GM18502 (cell line): ENCODE results near the gene POLR2F.

Source experiments
- ATAC-seq: cut with Tn5 transposase; IDR thresholded peaks from one replicate; pipeline ENCODE4 v1.9.1; 2021; ENCODE audit warnings: mild to moderate bottlenecking; ENCODE audit not compliant: unreplicated experiment, poor library complexity

The POLR2F gene

DNA sequence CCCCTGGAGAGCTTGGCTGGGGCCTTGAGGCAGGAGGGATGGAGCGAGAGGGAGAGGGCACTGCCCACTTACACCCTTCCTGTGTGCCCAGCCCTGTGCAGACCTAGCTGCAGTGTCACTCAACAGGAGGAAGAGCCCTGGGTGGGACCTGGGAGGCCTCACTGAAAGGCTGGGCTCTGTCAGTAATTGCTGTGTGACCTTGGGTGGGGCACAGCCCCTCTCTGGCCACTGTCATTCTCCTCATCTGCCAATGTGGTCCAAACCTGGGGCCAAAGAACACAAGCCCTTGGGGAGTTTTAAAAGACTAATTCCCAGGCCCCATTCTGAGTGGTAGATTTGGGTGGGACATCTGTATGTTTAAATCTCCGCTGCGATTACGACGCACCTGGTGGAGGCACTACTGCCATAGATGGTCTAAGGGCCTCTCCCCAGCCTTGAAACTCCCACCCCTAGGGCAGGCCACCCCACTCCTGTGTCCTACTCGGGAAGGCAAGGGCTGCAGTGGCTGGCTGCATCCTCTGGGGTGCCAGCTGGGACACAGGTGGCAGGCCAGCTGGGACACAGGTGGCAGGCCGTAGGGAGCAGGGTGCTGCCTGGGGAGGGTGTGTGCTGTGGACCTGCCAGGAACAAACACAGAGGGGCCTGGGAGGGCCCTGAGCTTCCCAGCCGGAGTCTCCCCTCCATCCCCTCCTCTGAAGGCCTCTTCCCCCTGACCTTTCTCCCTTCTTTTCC, 43.2 kb downstream of the POLR2F start:
- ATAC-seq = no peak

DNA sequence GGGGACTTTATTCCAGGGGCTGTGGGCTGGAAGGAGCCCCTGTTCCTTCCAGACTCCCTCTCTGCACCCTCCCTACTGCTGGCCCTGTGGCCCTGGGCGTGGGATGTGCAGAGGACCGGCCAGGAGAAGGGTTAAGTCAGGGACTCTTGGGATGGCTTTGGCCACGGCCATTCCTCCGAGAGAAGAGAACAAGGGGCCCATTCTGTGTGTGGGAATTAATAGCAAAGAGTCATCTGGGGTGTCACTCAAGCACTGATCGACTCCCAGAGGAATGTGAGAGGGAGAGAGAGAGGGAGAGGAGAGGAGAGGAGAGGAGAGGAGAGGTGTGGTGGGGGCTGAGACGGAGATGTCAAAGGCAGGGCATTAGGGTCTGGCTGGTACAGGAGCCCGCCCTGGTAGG, 45.0 kb downstream of the POLR2F start:
- no peak for ATAC-seq

DNA sequence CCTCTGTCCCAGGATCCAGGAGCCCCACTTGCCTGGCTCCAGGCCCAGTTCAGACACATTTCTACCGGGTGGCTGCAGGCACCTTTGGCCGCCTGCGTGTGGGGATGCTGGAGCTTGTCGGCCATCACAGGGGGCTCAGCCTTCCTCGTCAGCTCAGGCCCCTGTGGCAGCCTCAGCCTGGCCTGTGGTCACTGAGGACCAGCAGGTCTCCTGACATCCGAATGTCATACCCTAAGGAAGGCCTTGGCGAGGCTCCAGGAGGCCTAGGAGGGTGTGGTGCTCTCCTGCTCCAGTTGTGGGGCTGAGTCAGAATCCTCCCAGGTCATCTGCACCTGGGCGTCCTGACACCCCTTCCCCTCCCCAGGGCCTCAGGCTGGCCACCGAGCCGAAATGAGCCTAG, 45.7 kb downstream of the POLR2F start:
- no peak for ATAC-seq

DNA sequence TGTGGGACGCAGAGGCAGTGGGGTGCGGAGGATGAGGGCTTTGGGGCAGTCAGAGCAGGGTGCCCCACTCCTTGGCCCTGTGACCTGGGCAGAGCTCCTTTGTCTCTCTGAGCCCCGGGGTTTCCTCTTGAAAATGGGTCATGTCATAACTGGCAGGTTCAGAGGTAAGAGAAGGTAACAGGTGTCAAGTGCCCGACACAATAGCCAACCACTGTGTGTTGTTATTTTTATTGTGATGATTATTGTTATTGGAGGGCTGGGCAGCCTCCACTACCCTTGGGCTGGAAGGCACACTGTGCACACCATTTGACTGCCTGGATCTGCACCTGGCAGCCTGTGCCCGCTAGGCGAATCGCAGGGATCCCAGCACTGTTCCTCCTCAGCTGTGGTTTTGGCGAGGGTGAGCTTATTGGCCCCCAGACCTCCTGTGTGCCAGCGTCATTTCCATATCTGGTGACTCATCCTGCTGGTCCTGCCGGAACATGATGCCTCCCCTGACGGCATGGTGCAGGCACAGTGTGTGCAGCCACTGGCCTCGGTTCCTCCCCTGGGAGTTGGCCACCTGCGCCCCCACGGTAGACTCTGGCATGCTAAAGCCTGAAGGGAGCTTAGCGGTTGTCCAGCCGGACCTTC, 46.3 kb downstream of the POLR2F start:
- no peak for ATAC-seq

DNA sequence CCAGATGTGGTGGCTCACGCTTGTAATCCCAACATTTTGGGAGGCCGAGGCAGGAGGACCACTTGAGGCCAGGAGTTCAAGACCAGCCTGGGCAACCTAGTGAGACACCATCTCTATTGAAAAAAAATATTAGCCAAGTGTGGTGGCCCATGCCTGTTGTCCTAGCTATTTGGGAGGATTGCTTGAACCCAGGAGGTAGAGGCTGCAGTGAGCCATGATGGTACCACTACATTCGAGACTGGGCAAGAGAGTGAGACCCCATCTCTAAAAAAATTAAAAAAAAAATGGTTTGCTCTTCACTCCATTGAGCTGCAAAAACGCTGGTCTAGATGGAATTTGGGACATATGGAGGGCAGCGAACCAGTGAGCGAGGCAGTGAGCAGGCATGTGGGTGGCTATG, 52.4 kb downstream of the POLR2F start:
- no peak for ATAC-seq

DNA sequence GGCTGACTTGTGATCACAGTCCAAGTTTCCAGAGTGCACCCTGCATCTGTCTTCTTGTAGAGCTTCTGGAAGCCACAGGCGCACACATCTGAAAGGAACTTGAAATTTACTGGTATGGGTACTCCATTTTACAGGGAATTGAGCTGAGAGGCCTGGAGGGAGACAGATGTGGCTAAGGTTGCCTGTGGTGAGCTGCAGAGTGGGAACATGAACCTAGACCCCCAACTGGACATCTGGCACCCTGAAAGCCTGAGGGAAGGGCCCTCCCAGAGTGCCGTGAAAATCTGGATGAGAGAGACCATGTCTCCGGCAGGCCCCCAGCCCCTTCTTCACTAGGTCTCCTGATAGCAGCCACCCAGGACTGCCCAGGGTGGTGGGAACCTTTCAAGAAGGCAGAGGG, 53.4 kb downstream of the POLR2F start:
- ATAC-seq = no peak

DNA sequence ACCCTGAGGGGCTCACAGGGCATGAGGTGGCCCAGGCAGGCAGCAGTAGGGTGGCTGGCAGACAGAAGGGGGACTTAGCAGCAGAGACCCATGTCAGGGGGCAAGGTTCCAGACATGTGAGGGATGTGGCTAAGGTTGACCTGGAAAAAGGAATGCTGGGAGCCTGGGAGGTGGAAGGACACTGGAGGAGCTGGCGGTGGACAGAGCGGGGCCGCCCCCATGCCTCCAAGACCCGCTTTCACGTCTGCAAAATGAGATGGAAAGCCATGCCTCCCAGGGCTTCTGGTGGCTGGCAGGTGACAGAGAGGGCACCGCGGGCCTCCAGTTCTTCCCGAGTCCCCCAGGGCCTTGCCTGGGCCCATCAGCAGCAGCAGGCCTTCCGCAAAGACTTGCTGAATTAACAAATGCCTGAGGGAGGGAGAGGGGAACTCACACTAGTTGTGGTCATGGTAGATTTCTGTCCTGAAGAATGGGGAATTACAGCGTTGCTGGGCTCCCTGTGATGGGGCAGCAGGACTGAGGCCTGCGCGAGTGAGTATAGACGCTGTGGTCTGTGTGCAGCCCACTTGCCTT, 53.9 kb downstream of the POLR2F start:
- no peak for ATAC-seq

DNA sequence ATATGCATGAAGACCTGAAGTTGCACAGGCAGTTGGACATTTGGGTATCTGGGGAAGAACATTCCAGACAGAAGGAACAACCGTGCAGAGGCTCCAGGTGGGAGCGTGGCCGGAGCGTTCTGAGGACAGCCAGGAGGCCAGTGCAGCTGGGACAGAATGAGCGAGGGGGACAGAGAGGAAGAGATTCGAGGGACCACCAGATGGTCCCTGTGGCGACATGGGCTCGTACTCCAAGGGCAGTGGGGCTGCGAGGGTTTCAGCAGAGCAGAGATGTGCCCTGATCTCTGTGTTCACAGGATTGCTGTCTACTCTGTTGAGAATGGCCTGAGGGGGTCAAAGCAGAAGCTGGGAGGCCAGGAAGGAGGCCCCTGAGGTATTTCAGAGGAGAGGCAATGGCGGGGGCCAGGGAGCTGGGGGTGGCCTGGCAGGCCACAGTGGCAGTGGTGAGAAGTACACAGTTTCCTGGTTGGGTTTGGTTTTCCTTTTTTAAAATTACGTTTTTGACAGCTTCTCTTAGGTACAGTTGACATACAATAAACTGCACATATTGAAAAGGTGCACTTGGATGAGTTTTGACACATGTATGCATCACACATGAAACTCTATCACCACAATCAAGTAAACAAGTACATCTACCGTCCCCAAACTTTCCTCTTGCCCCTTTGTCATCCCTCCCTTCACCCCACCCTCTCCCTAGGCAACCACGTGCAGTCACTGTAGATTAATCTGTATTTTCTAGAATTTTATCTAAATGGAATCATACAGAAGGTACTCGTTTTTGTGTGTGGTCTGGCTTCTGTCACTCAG, 55.7 kb downstream of the POLR2F start:
- ATAC-seq = no peak

DNA sequence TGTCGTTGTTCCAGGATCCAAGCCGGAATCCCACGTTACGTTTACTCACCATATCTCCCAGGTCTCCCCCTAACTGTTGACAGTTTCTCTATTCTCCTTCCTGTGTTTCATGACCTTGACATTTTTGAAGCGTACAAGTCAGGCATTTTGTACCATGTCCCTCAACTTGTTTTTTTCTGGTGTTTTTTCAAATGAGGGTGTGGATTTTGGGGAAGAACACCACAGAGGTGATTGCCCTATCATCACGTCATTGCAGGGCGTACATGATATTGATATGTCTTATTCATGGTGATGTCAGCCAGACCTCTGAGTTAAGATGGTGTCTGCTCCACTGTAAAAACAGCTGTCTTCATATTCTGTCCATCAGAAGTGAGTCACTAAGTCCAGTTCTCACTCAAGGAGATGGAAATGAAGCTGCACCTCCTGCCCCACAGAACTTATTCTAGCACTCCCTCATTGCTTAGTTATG, 59.1 kb downstream of the POLR2F start:
- ATAC-seq = no peak

DNA sequence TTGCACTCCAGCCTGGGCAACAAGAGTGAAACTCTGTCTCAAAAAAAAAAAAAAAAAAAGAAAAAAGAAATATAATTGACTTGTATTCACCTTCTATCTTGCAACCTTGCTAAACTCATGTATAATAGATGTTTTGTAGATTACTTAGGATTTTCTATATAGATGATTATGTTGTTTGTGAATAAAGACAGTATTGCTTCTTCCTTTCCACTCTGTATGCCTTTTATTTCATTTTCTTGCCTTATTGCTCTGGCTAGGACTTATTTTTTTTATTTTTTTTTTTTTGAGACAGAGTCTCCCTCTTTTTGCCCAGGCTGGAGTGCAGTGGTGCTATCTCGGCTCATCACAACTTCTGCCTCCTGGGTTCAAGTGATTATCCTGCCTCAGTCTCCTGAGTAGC, 60.6 kb downstream of the POLR2F start:
- no peak for ATAC-seq

DNA sequence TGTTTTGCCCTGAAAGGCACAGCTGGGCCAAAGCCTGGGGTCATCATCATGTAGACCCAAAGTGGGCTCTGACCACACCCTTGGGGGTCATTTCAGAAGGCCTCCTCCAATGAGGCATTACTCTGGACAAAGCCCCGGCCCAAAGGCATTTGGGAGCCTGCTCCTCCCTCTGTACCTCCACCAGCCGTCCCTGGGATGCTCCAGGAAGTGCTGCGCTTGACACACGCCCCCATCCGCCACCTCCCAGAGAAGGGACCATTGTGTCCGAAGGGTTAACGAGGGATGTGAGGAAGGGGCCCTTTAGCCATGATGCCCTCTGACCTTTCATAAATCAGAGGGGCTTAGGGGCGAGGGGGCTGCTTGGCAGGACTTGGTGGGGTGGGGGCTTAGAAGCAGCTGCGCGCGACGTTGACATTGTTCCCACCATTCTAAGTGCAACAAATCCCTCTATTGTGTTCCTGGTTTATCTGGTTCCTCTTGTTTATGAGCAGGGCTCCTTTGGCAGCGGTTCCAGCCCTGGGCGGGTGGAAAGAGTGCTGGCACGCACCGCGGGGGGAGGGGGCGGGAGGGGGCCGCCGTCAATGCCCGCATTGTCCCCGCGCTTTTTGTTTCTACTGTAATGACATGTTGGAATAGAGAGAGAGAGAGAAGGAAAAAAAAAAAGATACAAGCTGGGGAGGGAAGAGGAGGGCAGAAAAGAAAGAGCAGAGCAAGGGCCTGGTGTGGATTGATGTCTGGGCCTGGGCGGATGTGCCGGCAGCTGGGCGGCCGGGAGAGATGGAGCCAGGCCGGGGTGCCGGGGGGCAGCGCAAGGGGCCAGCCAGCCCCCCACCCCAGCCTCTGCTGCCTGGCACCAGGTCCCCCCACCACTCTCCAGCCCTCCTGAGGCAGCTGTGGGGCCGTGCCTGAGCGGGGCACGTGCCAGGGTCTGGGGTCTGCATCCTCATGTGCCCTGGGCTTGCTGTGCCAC, 63.0 kb downstream of the POLR2F start:
- no peak for ATAC-seq

DNA sequence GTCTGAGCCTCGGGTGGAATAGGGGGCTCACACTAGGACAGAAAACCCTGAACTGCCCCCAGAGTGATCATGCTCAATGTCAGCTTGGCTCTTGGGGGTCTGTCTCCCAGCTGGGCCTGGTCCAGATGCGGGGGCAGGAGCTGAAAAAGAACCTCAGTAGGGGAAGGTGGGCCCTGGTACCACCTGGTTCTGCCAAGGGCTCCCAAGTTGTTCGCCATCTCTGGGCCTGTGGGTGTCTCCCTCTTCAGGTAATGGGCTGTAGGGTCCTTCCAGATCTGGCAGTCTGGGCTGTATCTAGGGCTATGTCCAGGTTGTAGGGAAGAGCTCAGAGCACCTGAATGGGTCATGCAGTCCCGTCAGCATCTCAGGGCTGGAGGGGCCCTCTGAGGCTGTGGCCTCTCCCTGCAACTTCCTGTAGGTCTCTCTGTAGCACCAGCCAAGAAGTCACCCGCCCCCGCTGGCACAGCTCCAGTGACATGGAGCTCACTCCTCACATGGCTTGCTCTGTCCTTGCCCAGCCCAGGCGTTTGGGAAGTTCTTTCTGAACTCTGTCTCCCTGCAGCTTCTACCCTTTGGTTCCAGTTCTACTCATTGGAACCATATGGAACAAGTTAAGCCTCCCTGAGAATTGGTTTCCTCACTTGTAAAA, 63.9 kb downstream of the POLR2F start:
- no peak for ATAC-seq

DNA sequence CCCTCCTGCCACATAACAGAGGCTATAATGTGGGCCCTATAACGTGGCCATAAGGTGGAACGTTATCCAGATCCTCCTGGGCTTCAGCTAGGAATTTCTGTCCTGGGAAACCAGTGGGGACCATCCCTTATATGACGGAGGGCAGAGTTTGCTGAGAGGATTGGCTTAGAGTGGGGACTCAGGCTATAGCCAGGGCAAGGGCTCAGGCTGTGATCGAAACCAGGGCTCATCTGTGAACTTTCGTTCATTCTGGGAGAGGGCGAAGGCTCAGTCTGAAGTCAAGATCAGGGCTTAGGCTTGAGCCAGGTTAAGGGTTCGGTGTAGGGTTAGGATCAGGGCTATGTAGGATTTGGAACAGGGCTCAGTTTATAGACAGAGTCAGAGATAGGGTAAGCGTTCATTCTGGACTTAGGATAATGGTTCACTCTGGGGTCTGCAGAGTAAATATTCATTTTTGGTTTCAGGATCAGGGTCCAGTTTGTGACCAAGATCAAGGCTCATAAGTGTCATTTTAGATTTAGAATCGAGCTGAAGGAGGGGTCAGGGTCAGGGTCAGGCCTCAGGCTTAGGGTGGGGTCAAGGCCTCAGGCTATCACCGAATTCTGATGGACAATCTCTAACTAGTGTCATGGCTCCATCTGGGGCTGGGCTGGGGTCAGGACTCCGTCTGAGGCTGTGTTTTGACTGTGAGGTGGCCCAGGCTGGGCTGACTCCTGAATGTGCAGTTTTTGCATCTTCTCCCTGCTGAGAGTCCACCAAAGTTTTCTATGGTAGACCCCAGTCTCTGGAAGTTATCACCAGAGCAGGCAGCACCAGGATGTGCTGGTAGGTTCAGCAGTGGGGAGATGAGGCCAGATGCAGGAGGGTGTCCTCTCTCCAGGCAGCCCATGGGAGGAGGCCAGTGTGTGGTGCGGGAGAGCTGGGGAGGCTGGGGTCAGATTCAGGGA, 64.7 kb downstream of the POLR2F start:
- ATAC-seq = no peak
